CMK (cell line): ENCODE results near the gene SEC24B.
"Not testable (repeated sequence)": the region's sequence is repeated elsewhere in the genome, so short reads cannot be mapped to it uniquely, and the experiment has no call there.

ENCODE experiments used
- DNase-seq: peaks from one replicate; pipeline ENCODE4 v3.0.0-alpha.2; 2010; ENCODE audit warnings: low read depth

The SEC24B gene

DNA sequence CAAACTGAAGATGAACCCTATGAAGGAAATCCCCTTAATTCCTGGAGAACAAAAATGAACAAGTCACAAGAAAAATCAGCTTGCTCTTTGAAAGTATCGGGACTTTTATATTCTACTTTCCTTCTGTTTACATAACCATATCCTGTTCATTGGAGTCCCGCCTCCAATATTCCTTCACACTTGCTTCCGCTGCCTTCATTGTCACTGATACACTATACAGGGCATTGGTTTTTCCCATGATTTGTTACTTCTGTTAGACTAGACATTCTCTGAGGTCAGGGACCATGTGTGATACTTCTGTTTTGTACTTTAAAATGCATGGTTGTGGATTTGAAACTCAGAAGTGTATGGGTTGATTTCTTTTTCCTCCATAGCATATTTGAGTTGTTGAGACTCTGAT, 145.2 kb downstream of the SEC24B start:
- no peak for DNase-seq

GRCh38 chr4:109579997-109580396, 146.4 kb downstream of the SEC24B start:
- DNase-seq, result not testable (repeated sequence)

DNA sequence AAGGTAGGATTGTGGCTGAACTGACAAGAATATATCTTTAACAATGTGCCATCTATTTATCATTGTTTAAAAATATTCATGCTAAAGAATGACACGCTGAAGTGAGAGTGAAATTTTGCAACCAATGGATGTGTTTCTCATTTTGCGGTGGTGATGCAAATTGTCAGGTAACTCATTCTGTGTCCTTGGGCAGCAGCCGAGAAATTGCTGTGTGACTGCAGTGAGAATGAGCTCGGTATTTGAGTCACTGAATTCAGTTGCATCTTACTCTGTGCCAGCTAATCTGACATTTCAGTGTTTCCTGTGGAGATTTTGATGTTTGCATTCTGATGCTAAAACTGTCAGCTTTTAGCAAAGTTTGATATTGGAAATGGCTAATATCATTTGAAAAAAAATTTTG, 154.6 kb downstream of the SEC24B start:
- no peak for DNase-seq

- DNase-seq, result no peak
Observed at GRCh38 chr4:109589119-109589518, 155.5 kb downstream of the SEC24B start.

GRCh38 chr4:109589605-109590004, 156.0 kb downstream of the SEC24B start:
- DNase-seq, result no peak
